H1 (cell line): ENCODE data around the gene ATF7IP. TPM values are rescaled to one million over a fixed set of nuclear protein-coding genes. Genes with fewer than 3 reads are reported as not detected.

ENCODE experiments used
- CTCF ChIA-PET: fragments of 300-600 bp; sonication (Branson Sonifier 250); formaldehyde crosslinking; loops from one replicate; lab custom pipeline; 2021; ENCODE audit not compliant: partially characterized antibody; lab: Charles Lee
- POLR2A ChIA-PET: fragments of 300-600 bp; sonication (Branson Sonifier 250); formaldehyde crosslinking; loops from one replicate; lab custom pipeline; 2021; ENCODE audit warnings: inconsistent platforms; ENCODE audit not compliant: partially characterized antibody; lab: Charles Lee
- DNase-seq, 2 experiments: peaks; one replicate each; pipeline versions ENCODE4 v3.0.0 to v3.0.0-alpha.2; 2010 to 2022; ENCODE audit warnings: low spot score in 2 of 2, low read depth in 1 of 2, mixed read lengths in 1 of 2
- FAIRE-seq: peaks from 2 replicates; lab custom pipeline; 2011; peaks lifted over from hg19 to GRCh38; lab: Jason Lieb, UNC
- H2AFZ ChIP-seq: 2 replicates; pipeline ENCODE4 v1.8.1; 2012; ENCODE audit warnings: low read length, inconsistent platforms
- H2AK5ac ChIP-seq: 2 replicates; pipeline ENCODE4 v1.6.1; 2013; ENCODE audit warnings: low read depth, low read length
- H2BK120ac ChIP-seq: replicated peaks from 2 replicates; pipeline ENCODE3; 2013; ENCODE audit warnings: low read depth, low read length, inconsistent platforms
- H2BK12ac ChIP-seq: 2 replicates; pipeline ENCODE4 v1.6.1; 2013; ENCODE audit warnings: low read depth, low read length
- H2BK15ac ChIP-seq: 2 replicates; pipeline ENCODE4 v1.6.1; 2013; ENCODE audit warnings: low read length
- H2BK20ac ChIP-seq: 2 replicates; pipeline ENCODE4 v1.6.1; 2013; ENCODE audit warnings: low read length
- H2BK5ac ChIP-seq: 2 replicates; pipeline ENCODE4 v1.6.1; 2013; ENCODE audit warnings: low read depth, low read length
- H3K14ac ChIP-seq: 2 replicates; pipeline ENCODE4 v1.6.1; 2013; ENCODE audit warnings: inconsistent platforms; ENCODE audit not compliant: insufficient read length
- H3K18ac ChIP-seq: 2 replicates; pipeline ENCODE4 v1.6.1; 2013; ENCODE audit warnings: low read length; ENCODE audit errors: extremely low read depth
- H3K23ac ChIP-seq: 2 replicates; pipeline ENCODE4 v1.6.1; 2013; ENCODE audit warnings: inconsistent platforms; ENCODE audit not compliant: insufficient read length
- H3K23me2 ChIP-seq: 2 replicates; pipeline ENCODE4 v1.6.1; 2013; ENCODE audit warnings: low read depth, low read length
- H3K27ac ChIP-seq: 2 replicates; pipeline ENCODE4 v1.6.1; 2011; ENCODE audit warnings: low read depth, low read length, inconsistent platforms
- H3K27me3 ChIP-seq, 4 experiments: replicated peaks in 1 of 4; 1 replicate in 1 of 4; 2 replicates in 3 of 4; pipeline versions ENCODE4 v1.6.1 to v1.8.1; 2011 to 2013; ENCODE audit warnings: low read length in 3 of 4, mild to moderate bottlenecking in 3 of 4, inconsistent platforms in 2 of 4, mixed read lengths in 2 of 4, moderate library complexity in 1 of 4; ENCODE audit not compliant: control insufficient read depth in 3 of 4, insufficient read depth in 3 of 4; ENCODE audit errors: extremely low read depth in 1 of 4
- H3K36me3 ChIP-seq, 4 experiments: 2 replicates each; pipeline versions ENCODE4 v1.6.1 to v1.8.1; 2011 to 2013; ENCODE audit warnings: mild to moderate bottlenecking in 4 of 4, low read length in 3 of 4, moderate library complexity in 2 of 4, control low read depth in 1 of 4, inconsistent platforms in 1 of 4; ENCODE audit not compliant: insufficient read depth in 4 of 4, control insufficient read depth in 2 of 4
- H3K4ac ChIP-seq: replicated peaks from 2 replicates; pipeline ENCODE3; 2013; ENCODE audit warnings: low read length, low read depth, mixed read lengths, inconsistent platforms; ENCODE audit not compliant: insufficient read length
- H3K4me1 ChIP-seq, 4 experiments: replicated peaks in 1 of 4; 1 replicate in 1 of 4; 2 replicates in 3 of 4; pipeline versions ENCODE4 v1.6.1 to v1.8.1; 2011 to 2013; ENCODE audit warnings: low read length in 3 of 4, inconsistent platforms in 2 of 4, mixed read lengths in 1 of 4; ENCODE audit not compliant: insufficient read depth in 4 of 4, control insufficient read depth in 3 of 4
- H3K4me2 ChIP-seq, 2 experiments: 2 replicates each; pipeline versions ENCODE4 v1.6.1 to v1.8.1; 2011 to 2013; ENCODE audit warnings: low read depth in 2 of 2, low read length in 2 of 2, control low read depth in 1 of 2, inconsistent platforms in 1 of 2, mild to moderate bottlenecking in 1 of 2; ENCODE audit not compliant: insufficient read depth in 1 of 2
- H3K4me3 ChIP-seq, 4 experiments: fragments of 200-600, 300-600 bp in 1 of 4; sonication (generic), shearing (Covaris generic), sonication (Bioruptor Twin) in 1 of 4; 2 replicates each; pipeline versions ENCODE4 v1.5.1 to v1.8.1; 2011 to 2016; ENCODE audit warnings: low read length in 4 of 4, low read depth in 3 of 4, control low read depth in 2 of 4, inconsistent platforms in 2 of 4, mild to moderate bottlenecking in 2 of 4, mixed read lengths in 1 of 4, moderate library complexity in 1 of 4; ENCODE audit not compliant: insufficient read depth in 2 of 4; ENCODE audit errors: extremely low read depth in 1 of 4
- H3K56ac ChIP-seq: replicated peaks from 2 replicates; pipeline ENCODE3; 2013; ENCODE audit warnings: low read depth, mild to moderate bottlenecking, mixed read lengths, low read length, inconsistent platforms; ENCODE audit not compliant: insufficient read length
- H3K79me1 ChIP-seq: 2 replicates; pipeline ENCODE4 v1.6.1; 2013; ENCODE audit warnings: low read depth, low read length, control low read depth
- H3K79me2 ChIP-seq, 2 experiments: 2 replicates each; pipeline versions ENCODE4 v1.6.1 to v1.8.1; 2012 to 2013; ENCODE audit warnings: low read length in 2 of 2, mild to moderate bottlenecking in 2 of 2, inconsistent platforms in 1 of 2; ENCODE audit not compliant: insufficient read depth in 2 of 2, control insufficient read depth in 1 of 2
- H3K9ac ChIP-seq, 4 experiments: replicated peaks in 1 of 4; 1 replicate in 1 of 4; 2 replicates in 3 of 4; pipeline versions ENCODE4 v1.6.1 to v1.8.1; 2011 to 2013; ENCODE audit warnings: low read depth in 3 of 4, low read length in 3 of 4, control low read depth in 2 of 4, mild to moderate bottlenecking in 2 of 4, moderate library complexity in 2 of 4, inconsistent platforms in 1 of 4; ENCODE audit errors: extremely low read depth in 1 of 4
- H3K9me3 ChIP-seq, 2 experiments: 2 replicates each; pipeline versions ENCODE4 v1.6.1 to v1.8.1; 2012 to 2013; ENCODE audit warnings: mild to moderate bottlenecking in 2 of 2, moderate library complexity in 2 of 2, control low read depth in 1 of 2, inconsistent platforms in 1 of 2, low read depth in 1 of 2, low read length in 1 of 2, mixed read lengths in 1 of 2; ENCODE audit not compliant: insufficient read depth in 2 of 2
- H4K20me1 ChIP-seq, 2 experiments: replicated peaks in 1 of 2; 2 replicates each; pipeline versions ENCODE3 to v1.8.1; 2011 to 2013; ENCODE audit warnings: inconsistent platforms in 2 of 2, low read length in 2 of 2, mild to moderate bottlenecking in 1 of 2; ENCODE audit not compliant: insufficient read depth in 2 of 2, control insufficient read depth in 1 of 2
- H4K5ac ChIP-seq: 2 replicates; pipeline ENCODE4 v1.6.1; 2013; ENCODE audit warnings: low read length, low read depth, mixed read lengths, inconsistent platforms; ENCODE audit not compliant: insufficient read length
- H4K8ac ChIP-seq: 2 replicates; pipeline ENCODE4 v1.8.0; 2013; ENCODE audit warnings: mild to moderate bottlenecking, moderate library complexity, low read length, inconsistent platforms; ENCODE audit not compliant: insufficient read depth; ENCODE audit errors: extremely low read depth
- H4K91ac ChIP-seq: replicated peaks from 2 replicates; pipeline ENCODE3; 2013; ENCODE audit warnings: low read length, mixed read lengths, inconsistent platforms; ENCODE audit not compliant: insufficient read length
- CBX8 ChIP-seq: fragments of 300-800, 300-1000 bp; sonication (generic); IDR thresholded peaks from 2 replicates; pipeline ENCODE4 v1.7.1; 2016; ENCODE audit warnings: low read depth, low read length, borderline replicate concordance
- JUND ChIP-seq: IDR thresholded peaks from 2 replicates; pipeline ENCODE4 v1.6.1; 2011; ENCODE audit warnings: mild to moderate bottlenecking, improper control_type of control experiment, low read length
- MAFK ChIP-seq: IDR thresholded peaks from 2 replicates; pipeline ENCODE4 v1.6.1; 2012; ENCODE audit warnings: low read depth, mild to moderate bottlenecking, improper control_type of control experiment, low read length
- NANOG ChIP-seq: IDR thresholded peaks from 2 replicates; pipeline ENCODE4 v1.6.1; 2011; ENCODE audit warnings: low read length, low read depth, mild to moderate bottlenecking, inconsistent platforms; ENCODE audit not compliant: insufficient read depth, poor library complexity, severe bottlenecking
- NRF1 ChIP-seq: IDR thresholded peaks from 2 replicates; pipeline ENCODE4 v1.6.1; 2011; ENCODE audit warnings: mild to moderate bottlenecking, low read depth, low read length, improper control_type of control experiment
- POU5F1 ChIP-seq: IDR thresholded peaks from 2 replicates; pipeline ENCODE4 v1.6.1; 2011; ENCODE audit warnings: low read depth, mild to moderate bottlenecking, low read length, moderate library complexity
- RFX5 ChIP-seq: IDR thresholded peaks from 2 replicates; pipeline ENCODE4 v1.6.1; 2011; ENCODE audit warnings: low read depth, low read length, improper control_type of control experiment, borderline replicate concordance
- RXRA ChIP-seq: IDR thresholded peaks from 2 replicates; pipeline ENCODE4 v1.6.1; 2011; ENCODE audit warnings: low read depth, mild to moderate bottlenecking, low read length, moderate library complexity; ENCODE audit not compliant: insufficient read depth
- SIX5 ChIP-seq: IDR thresholded peaks from 2 replicates; pipeline ENCODE4 v1.6.1; 2011; ENCODE audit warnings: mild to moderate bottlenecking, low read depth, low read length
- SP2 ChIP-seq: IDR thresholded peaks from 2 replicates; pipeline ENCODE4 v1.6.1; 2012; ENCODE audit warnings: mild to moderate bottlenecking, low read length, inconsistent platforms
- TEAD4 ChIP-seq: IDR thresholded peaks from 2 replicates; pipeline ENCODE4 v1.6.1; 2012; ENCODE audit warnings: low read depth, low read length, inconsistent platforms, mixed read lengths
- USF2 ChIP-seq: IDR thresholded peaks from 2 replicates; pipeline ENCODE4 v1.6.1; 2011; ENCODE audit warnings: low read length, improper control_type of control experiment
- ZNF274 ChIP-seq: IDR thresholded peaks from 2 replicates; pipeline ENCODE4 v1.7.0; 2012; ENCODE audit warnings: low read length, borderline replicate concordance; ENCODE audit errors: extremely low read depth
- WGBS, 2 experiments: shearing (Covaris generic) in 1 of 2; methylation state at CpG; one replicate each; pipeline versions ENCODE4 v1.1.6 to v1.1.7; 2013 to 2015; ENCODE audit warnings: low lambda C conversion rate in 2 of 2, mixed read lengths in 2 of 2, inconsistent platforms in 1 of 2, low coverage in 1 of 2, missing lambda C conversion rate in 1 of 2; ENCODE audit not compliant: insufficient replicate concordance in 2 of 2, insufficient coverage in 1 of 2, insufficient read length in 1 of 2; ENCODE audit errors: extremely low coverage in 1 of 2, missing lambda C conversion rate in 1 of 2; 5-methylcytosine and 5-hydroxymethylcytosine counted together
- polyA plus RNA-seq, 7 experiments: library from polyadenylated mRNA; depleted of rRNA in 3 of 7; stranded (reverse) in 5 of 7; unstranded in 2 of 7; fragments of >200 nt in 5 of 7; fragments of 200-250 nt in 2 of 7; gene quantifications; 1 replicate in 5 of 7; 2 replicates in 1 of 7; 4 replicates in 1 of 7; pipeline versions ENCODE4 v1.2.1 to v1.2.3, GENCODE V29; 2011 to 2013; ENCODE audit warnings: missing spikeins in 2 of 7, mixed read lengths in 2 of 7
- total RNA-seq: library from RNA; stranded (reverse); fragmentation: NEBNext Ultra II Directional; extraction: Animal tissue kit (Norgen Biotek cat#: 25700); gene quantifications from 2 replicates; pipeline ENCODE4 v1.2.1, GENCODE V29; 2021

The ATF7IP gene
- total and polyA plus RNA-seq, 2 of the 8 experiments (the other 6 are each of a cell fraction or from before 2014, with no cell fraction given): 34.2 to 148 TPM

GRCh38 chr12:14427929-14428328, 62.4 kb downstream of the ATF7IP start:
- Histone ChIP-seq H4K91ac (no peak overlapping the region), H3K14ac (no peak overlapping the region), H2AFZ (no peak overlapping the region), H3K23me2 (no peaks in the 10 kb centered on the region), H3K79me1 (no peaks in the 10 kb centered on the region; the same call in 1 of the 2 replicates), H2BK120ac (no peak overlapping the region), H3K9me3 (no peaks in the 10 kb centered on the region), H3K4me2 (no peak overlapping the region), H3K27ac (no peak overlapping the region), H3K36me3 (peaks cover 6 to 53% (median 14%) of the 10 kb centered on the region in 4 experiments; a peak in 7 of 8 replicates), H3K27me3 (peaks cover 0 to 1% (median 0%) of the 10 kb centered on the region in 4 experiments; a peak in 1 of 7 replicates), H2BK15ac (no peak overlapping the region), H3K4me1 (peaks cover 0 to 3% (median 0%) of the 10 kb centered on the region in 4 experiments; a peak in 1 of 7 replicates), H3K56ac (no peak overlapping the region), H2BK12ac (no peak overlapping the region), H4K5ac (no peak overlapping the region), H3K79me2 (peaks cover 38 to 100% of the 10 kb centered on the region in 2 experiments), H3K9ac (no peak overlapping the region), H3K4ac (no peak overlapping the region), H2BK5ac (no peak overlapping the region), H2BK20ac (no peak overlapping the region), H3K4me3 (no peak overlapping the region), H3K18ac (no peak overlapping the region), H2AK5ac (no peak overlapping the region), H3K23ac (no peak overlapping the region), H4K8ac (no peak overlapping the region), H4K20me1 (peaks cover 2 to 6% of the 10 kb centered on the region in 2 experiments)
- WGBS, 2 experiments: 96% methylated on average over 1 of the region's 1 CpG; no CpG with 5 or more reads in 1 of the 2 experiments
- FAIRE-seq (no peak), DNase-seq (no peak)
- ChIA-PET POLR2A (interaction anchor here (0.7 to 2.0 kb wide), 2 partner anchors 16 to 57 kb away, joined by 3 to 5 read pairs; no protein-coding TSS in a partner anchor), CTCF (interaction anchor here (0.7 kb wide), 1 partner anchor 206 kb away, joined by 3 read pairs; no protein-coding TSS in a partner anchor)
- TF ChIP-seq TEAD4: no peak
- TF ChIP-seq CBX8: no peak
- no peak for TF ChIP-seq ZNF274
- no peak for TF ChIP-seq RFX5
- no peak for TF ChIP-seq SP2
- no peak for TF ChIP-seq RXRA
- no peak for TF ChIP-seq NRF1
- TF ChIP-seq SIX5: no peak
- no peak for TF ChIP-seq NANOG
- TF ChIP-seq JUND: no peak
- TF ChIP-seq MAFK: no peak
- no peak for TF ChIP-seq USF2
- no peak for TF ChIP-seq POU5F1
